Measurements from ENCODE around the gene TPI1.

Gene TPI1

GRCh38 chr12:6828781-6829535, 38.4 kb upstream of the TPI1 start:
- DNase-seq = no peak

GRCh38 chr12:6829536-6830220, 37.7 kb upstream of the TPI1 start:
- DNase-seq = no peak

- DNase-seq = no peak
These were observed 36.9 kb upstream of the TPI1 start for GRCh38 chr12:6830286-6830890.

GRCh38 chr12:6830999-6831398, 36.3 kb upstream of the TPI1 start:
- DNase-seq = no peak

GRCh38 chr12:6831450-6831995, 35.8 kb upstream of the TPI1 start:
- DNase-seq = no peak

- DNase-seq = no peak
These were observed 35.2 kb upstream of the TPI1 start for GRCh38 chr12:6832125-6832524.

- no peak for DNase-seq
These were observed 34.0 kb upstream of the TPI1 start for GRCh38 chr12:6833189-6833890.

- DNase-seq = no peak
These were observed 33.1 kb upstream of the TPI1 start for GRCh38 chr12:6834254-6834653.

- no peak for DNase-seq
These were observed 32.5 kb upstream of the TPI1 start for GRCh38 chr12:6834873-6835272.

- DNase-seq = no peak
These were observed 30.5 kb upstream of the TPI1 start for GRCh38 chr12:6836851-6837250.

- DNase-seq = no peak
These were observed 29.8 kb upstream of the TPI1 start for GRCh38 chr12:6837370-6838060.

- DNase-seq = no peak
These were observed 28.5 kb upstream of the TPI1 start for GRCh38 chr12:6838854-6839253.

GRCh38 chr12:6839482-6840201, 27.7 kb upstream of the TPI1 start:
- no peak for DNase-seq

- no peak for DNase-seq
These were observed 27.0 kb upstream of the TPI1 start for GRCh38 chr12:6840330-6840729.

GRCh38 chr12:6840761-6841515, 26.4 kb upstream of the TPI1 start, which contains the start of gene GNB3:
Gene GNB3, plus strand, starts transcription at chr12:6840925. Its CDS starts 363 bp downstream, at chr12:6841288.
- no peak for DNase-seq

GRCh38 chr12:6842075-6842474, 25.3 kb upstream of the TPI1 start:
- no peak for DNase-seq

GRCh38 chr12:6843118-6843902, 24.0 kb upstream of the TPI1 start:
- no peak for DNase-seq

GRCh38 chr12:6845395-6845794, 21.9 kb upstream of the TPI1 start:
- no peak for DNase-seq

- DNase-seq = no peak
These were observed 20.9 kb upstream of the TPI1 start for GRCh38 chr12:6846316-6846869.

GRCh38 chr12:6847676-6848075, 19.7 kb upstream of the TPI1 start:
- DNase-seq = no peak

Data from inflammatory macrophage treated with lipopolysaccharide for 1 hour (primary cell).